ENCODE measurements around the gene PNPT1. TPM values are rescaled to one million over a fixed set of nuclear protein-coding genes. Genes with fewer than 3 reads are reported as not detected.
"Not testable (repeated sequence)": the region's sequence is repeated elsewhere in the genome, so short reads cannot be mapped to it uniquely, and the experiment has no call there.

The PNPT1 gene
- total RNA-seq, 1 donor: 22.8 TPM

DNA sequence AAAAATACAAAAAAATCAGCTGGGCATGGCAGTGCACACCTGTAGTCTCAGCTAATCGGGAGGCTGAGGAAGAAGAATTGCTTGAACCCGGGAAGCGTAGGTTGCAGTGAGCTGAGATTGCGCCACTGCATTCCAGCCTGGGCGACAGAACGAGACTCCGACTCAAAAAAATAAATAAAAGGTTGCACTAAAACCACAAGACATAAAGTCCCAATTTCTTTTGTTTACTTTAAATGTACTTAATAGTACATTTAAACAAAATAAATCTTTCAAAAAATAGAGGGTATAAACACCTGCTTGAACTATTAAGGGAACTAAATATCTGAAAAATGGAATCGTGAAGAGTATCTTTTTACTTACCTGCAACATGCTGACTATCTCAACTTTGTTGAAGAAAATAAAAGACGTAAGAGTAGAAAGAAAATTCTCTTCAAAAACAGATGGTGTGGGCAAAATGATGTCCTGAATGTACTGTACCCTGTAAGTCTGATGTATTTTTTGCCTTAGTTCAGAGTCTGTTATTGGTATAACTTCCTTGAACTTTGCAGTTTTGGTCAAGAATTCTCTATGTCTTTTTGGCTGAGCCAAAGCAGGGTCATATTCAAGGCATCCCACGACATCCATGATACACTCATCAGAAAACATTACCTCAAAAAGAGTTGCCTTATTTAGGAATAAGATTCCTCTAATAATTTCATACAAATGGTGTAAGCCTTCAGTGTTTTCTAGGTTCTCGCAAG is 95.4 kb downstream of the PNPT1 start:
- TF ChIP-seq, protein P1, sequence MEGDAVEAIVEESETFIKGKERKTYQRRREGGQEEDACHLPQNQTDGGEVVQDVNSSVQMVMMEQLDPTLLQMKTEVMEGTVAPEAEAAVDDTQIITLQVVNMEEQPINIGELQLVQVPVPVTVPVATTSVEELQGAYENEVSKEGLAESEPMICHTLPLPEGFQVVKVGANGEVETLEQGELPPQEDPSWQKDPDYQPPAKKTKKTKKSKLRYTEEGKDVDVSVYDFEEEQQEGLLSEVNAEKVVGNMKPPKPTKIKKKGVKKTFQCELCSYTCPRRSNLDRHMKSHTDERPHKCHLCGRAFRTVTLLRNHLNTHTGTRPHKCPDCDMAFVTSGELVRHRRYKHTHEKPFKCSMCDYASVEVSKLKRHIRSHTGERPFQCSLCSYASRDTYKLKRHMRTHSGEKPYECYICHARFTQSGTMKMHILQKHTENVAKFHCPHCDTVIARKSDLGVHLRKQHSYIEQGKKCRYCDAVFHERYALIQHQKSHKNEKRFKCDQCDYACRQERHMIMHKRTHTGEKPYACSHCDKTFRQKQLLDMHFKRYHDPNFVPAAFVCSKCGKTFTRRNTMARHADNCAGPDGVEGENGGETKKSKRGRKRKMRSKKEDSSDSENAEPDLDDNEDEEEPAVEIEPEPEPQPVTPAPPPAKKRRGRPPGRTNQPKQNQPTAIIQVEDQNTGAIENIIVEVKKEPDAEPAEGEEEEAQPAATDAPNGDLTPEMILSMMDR (IDR thresholded peaks at IDR 0.05; ENCODE audit: extremely low read depth, low read depth, low read length): no peak
- H3K9me3 ChIP-seq (ENCODE audit: low read depth, low read length): no peaks in the 10 kb centered on the region
- no peak overlapping the region for H3K4me2 ChIP-seq (ENCODE audit: insufficient read depth, low read length)
- no peak overlapping the region for H2AFZ ChIP-seq (ENCODE audit: low read length)
- H3K4me3 ChIP-seq (ENCODE audit: insufficient read depth, low read length): no peak overlapping the region
- no peaks in the 10 kb centered on the region for H3K4me1 ChIP-seq (ENCODE audit: insufficient read depth, low read length)
- no peak for DNase-seq (ENCODE audit: insufficient read length, low spot score, missing footprints)
- no peaks in the 10 kb centered on the region for H3K27me3 ChIP-seq (ENCODE audit: insufficient read depth, low read length)
- no peak overlapping the region for H3K27ac ChIP-seq (ENCODE audit: low read depth, low read length)
- H4K20me1 ChIP-seq (ENCODE audit: insufficient read depth, low read length): peaks cover 6% of the 10 kb centered on the region
- H3K79me2 ChIP-seq (ENCODE audit: insufficient read depth, low read length): peaks cover 50% of the 10 kb centered on the region
- H3K36me3 ChIP-seq (ENCODE audit: insufficient read depth, low read length): peaks cover 31% of the 10 kb centered on the region

DNA sequence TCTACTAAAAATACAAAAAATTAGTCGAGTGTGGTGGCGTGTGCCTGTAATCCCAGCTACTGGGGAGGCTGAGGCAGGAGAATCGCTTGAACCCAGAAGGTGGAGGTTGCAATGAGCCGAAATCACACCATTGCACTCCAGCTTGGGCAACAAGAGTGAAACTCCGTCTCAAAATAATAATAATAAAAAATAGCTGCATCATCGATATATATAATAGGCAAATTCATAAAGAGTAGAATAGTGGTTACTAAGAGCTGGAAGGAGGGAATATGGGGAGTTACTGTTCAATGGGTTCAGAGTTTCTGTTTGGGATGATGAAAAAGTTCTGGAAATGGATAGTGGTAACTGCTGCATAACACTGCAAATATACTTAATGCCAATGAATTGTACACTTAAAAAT is 96.8 kb downstream of the PNPT1 start:
- not testable (repeated sequence) for H3K4me3 ChIP-seq (ENCODE audit: insufficient read depth, low read length); H4K20me1 ChIP-seq (ENCODE audit: insufficient read depth, low read length); H3K9me3 ChIP-seq (ENCODE audit: low read depth, low read length); DNase-seq (ENCODE audit: insufficient read length, low spot score, missing footprints); H3K27ac ChIP-seq (ENCODE audit: low read depth, low read length); H2AFZ ChIP-seq (ENCODE audit: low read length); H3K4me1 ChIP-seq (ENCODE audit: insufficient read depth, low read length); H3K27me3 ChIP-seq (ENCODE audit: insufficient read depth, low read length); H3K4me2 ChIP-seq (ENCODE audit: insufficient read depth, low read length)
- H3K36me3 ChIP-seq (ENCODE audit: insufficient read depth, low read length): peaks cover 22% of the 10 kb centered on the region
- peaks cover 40% of the 10 kb centered on the region for H3K79me2 ChIP-seq (ENCODE audit: insufficient read depth, low read length)

DNA sequence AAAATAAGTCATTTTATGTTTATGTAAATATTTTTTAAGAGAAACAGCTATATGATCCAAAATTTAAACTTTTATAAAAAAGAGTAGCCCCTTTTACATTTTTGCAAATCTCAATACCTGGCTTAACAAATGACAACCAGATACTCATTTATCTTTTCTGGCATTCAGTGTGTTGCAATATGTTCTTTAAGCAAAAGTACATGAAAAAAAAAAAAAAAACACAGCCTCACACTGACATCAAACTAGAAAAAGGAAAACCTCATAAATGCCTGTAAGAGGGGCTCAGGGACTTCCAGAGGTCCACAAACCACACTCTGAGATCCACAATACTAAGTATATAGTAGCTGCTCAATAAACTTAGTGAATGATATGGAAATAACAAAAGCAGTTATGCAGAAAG is 98.1 kb downstream of the PNPT1 start:
- H4K20me1 ChIP-seq (ENCODE audit: insufficient read depth, low read length): peaks cover 3% of the 10 kb centered on the region
- no peak overlapping the region for H3K4me2 ChIP-seq (ENCODE audit: insufficient read depth, low read length)
- H3K9me3 ChIP-seq (ENCODE audit: low read depth, low read length): no peaks in the 10 kb centered on the region
- H3K4me1 ChIP-seq (ENCODE audit: insufficient read depth, low read length): peaks cover 6% of the 10 kb centered on the region
- H2AFZ ChIP-seq (ENCODE audit: low read length): no peak overlapping the region
- no peak for DNase-seq (ENCODE audit: insufficient read length, low spot score, missing footprints)
- H3K4me3 ChIP-seq (ENCODE audit: insufficient read depth, low read length): no peak overlapping the region
- no peak overlapping the region for H3K27ac ChIP-seq (ENCODE audit: low read depth, low read length)
- H3K36me3 ChIP-seq (ENCODE audit: insufficient read depth, low read length): peaks cover 22% of the 10 kb centered on the region
- H3K79me2 ChIP-seq (ENCODE audit: insufficient read depth, low read length): peaks cover 34% of the 10 kb centered on the region
- TF ChIP-seq, protein P1 (IDR thresholded peaks at IDR 0.05; ENCODE audit: extremely low read depth, low read depth, low read length): no peak
- no peaks in the 10 kb centered on the region for H3K27me3 ChIP-seq (ENCODE audit: insufficient read depth, low read length)

DNA sequence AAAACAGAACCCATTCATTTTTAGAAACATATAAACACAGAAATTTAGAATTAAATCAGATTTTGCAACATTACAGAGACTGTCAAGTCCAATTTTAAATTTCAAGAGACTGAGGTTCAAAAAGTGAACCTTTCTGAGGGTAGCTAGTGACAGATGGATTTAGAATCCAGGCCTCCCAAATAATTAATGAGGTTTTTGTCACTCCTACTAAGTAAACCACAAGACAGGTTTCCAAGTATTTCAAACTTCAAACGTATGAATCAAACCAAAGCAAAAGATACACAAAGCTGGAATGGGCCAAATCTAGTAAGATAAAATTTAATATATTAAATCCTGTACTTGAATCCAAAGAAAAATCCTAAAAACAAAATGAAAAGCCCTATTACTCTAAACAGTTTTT is 101.5 kb downstream of the PNPT1 start:
- H3K4me3 ChIP-seq (ENCODE audit: insufficient read depth, low read length): no peak overlapping the region
- H3K36me3 ChIP-seq (ENCODE audit: insufficient read depth, low read length): peaks cover 11% of the 10 kb centered on the region
- H3K79me2 ChIP-seq (ENCODE audit: insufficient read depth, low read length): peaks cover 33% of the 10 kb centered on the region
- no peaks in the 10 kb centered on the region for H3K9me3 ChIP-seq (ENCODE audit: low read depth, low read length)
- no peak overlapping the region for H3K27ac ChIP-seq (ENCODE audit: low read depth, low read length)
- no peak for DNase-seq (ENCODE audit: insufficient read length, low spot score, missing footprints)
- H2AFZ ChIP-seq (ENCODE audit: low read length): no peak overlapping the region
- H3K4me2 ChIP-seq (ENCODE audit: insufficient read depth, low read length): no peak overlapping the region
- H3K4me1 ChIP-seq (ENCODE audit: insufficient read depth, low read length): peaks cover 7% of the 10 kb centered on the region
- no peaks in the 10 kb centered on the region for H3K27me3 ChIP-seq (ENCODE audit: insufficient read depth, low read length)
- peaks cover 3% of the 10 kb centered on the region for H4K20me1 ChIP-seq (ENCODE audit: insufficient read depth, low read length)
- TF ChIP-seq, protein P1 (IDR thresholded peaks at IDR 0.05; ENCODE audit: extremely low read depth, low read depth, low read length): no peak
